Breast epithelium (tissue), 3 donors: ENCODE measurements around the gene FGGY.

Source experiments
- POLR2AphosphoS5 ChIP-seq, 3 donors: sonication (generic); formaldehyde crosslinking; IDR thresholded peaks; one replicate each; pipeline ENCODE4 v1.6.1; 2017; ENCODE audit warnings: antibody characterized with exemption in 3 of 3
- TF ChIP-seq, protein P1 (sequence below), 3 donors: fragments of 450-650 bp; IDR thresholded peaks; one replicate each; pipeline ENCODE4 v1.5.1; 2016 to 2017; ENCODE audit warnings: antibody characterized with exemption in 3 of 3, mild to moderate bottlenecking in 3 of 3, moderate library complexity in 3 of 3

DNA sequence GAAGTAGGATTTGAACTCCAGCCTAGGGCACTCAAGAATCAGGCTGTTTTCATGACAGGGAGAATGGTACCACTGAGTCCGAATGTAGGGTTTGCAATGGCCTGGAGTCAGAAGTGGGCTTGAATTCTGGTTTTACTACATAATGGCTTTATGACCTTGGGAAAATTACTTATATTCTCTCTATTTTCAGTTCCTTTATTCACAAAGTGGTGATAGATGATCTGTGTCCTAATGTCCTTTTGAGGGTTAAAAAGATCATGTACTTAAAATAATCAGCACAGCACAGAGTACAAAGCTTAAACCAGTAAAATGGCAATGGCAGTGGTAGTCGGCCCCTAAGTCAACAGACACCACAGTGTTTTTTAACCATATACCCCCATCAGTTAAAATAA is 454.1 kb downstream of the FGGY start:
- TF ChIP-seq, protein P1, sequence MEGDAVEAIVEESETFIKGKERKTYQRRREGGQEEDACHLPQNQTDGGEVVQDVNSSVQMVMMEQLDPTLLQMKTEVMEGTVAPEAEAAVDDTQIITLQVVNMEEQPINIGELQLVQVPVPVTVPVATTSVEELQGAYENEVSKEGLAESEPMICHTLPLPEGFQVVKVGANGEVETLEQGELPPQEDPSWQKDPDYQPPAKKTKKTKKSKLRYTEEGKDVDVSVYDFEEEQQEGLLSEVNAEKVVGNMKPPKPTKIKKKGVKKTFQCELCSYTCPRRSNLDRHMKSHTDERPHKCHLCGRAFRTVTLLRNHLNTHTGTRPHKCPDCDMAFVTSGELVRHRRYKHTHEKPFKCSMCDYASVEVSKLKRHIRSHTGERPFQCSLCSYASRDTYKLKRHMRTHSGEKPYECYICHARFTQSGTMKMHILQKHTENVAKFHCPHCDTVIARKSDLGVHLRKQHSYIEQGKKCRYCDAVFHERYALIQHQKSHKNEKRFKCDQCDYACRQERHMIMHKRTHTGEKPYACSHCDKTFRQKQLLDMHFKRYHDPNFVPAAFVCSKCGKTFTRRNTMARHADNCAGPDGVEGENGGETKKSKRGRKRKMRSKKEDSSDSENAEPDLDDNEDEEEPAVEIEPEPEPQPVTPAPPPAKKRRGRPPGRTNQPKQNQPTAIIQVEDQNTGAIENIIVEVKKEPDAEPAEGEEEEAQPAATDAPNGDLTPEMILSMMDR (IDR thresholded peaks at IDR 0.05) = no peak
- TF ChIP-seq POLR2AphosphoS5 (IDR thresholded peaks at IDR 0.05) = no peak
